HG03571 (cell line): Measurements from ENCODE around the gene C6orf120.
A peak's percentile ranks its signal among the peaks of the same experiment; 100 is the strongest.

Experiments
- ATAC-seq: cut with Tn5 transposase; IDR thresholded peaks from one replicate; pipeline ENCODE4 v1.9.1; 2021; ENCODE audit not compliant: unreplicated experiment

The C6orf120 gene

DNA sequence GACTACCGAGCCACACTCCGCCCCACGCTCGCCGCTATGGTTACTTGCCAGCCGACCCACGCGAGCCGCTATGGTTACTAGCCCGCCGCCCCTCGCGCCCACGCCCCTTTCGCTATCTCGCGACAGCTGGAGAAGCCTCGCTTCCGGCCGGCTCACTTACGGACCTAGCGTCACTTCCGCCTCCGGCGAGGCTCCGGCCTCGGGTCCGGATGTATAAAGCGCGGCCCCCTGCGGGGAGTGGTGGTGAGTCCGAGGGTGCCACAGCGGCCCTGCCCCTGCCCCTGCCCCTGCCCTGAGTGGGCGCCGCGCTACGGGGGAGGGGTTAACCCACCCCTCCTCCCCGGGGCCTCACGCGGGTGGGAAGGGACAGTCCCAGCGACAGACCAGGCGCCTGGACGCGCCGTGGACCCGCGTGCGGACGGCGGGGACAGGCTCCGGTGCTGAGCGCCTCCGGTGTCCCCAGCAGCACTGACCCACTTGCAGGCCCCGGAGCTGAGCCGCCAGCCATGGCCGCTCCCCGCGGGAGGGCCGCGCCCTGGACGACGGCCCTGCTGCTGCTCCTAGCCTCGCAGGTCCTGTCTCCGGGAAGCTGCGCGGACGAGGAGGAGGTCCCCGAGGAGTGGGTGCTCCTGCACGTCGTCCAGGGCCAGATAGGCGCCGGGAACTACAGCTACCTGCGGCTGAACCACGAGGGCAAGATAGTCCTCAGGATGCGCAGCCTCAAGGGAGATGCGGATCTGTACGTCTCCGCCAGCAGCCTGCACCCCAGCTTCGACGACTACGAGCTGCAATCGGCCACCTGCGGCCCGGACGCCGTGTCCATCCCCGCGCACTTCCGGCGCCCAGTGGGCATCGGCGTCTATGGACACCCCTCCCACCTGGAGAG is at the start of gene C6orf120, which contains the start of gene WDR27:
C6orf120 (plus strand) TSS at position 173 of the 886 bp plus-strand sequence; CDS start at position 507, 334 bp downstream.
WDR27 (minus strand) TSS at position 76 of the 886 bp plus-strand sequence. CDS start 13,024 bp downstream, outside the sequence.
- peak; percentile 96 for ATAC-seq

- no peak for ATAC-seq
Measured at GRCh38 chr6:169652896-169653295, 49.0 kb upstream of the C6orf120 start.

- no peak for ATAC-seq
Measured at GRCh38 chr6:169653691-169654090, 48.2 kb upstream of the C6orf120 start.

GRCh38 chr6:169654598-169655391 is 47.1 kb upstream of the C6orf120 start:
- peak; percentile 87 for ATAC-seq

GRCh38 chr6:169656546-169657283 is 45.2 kb upstream of the C6orf120 start:
- ATAC-seq: no peak

- ATAC-seq: no peak
Measured at GRCh38 chr6:169657284-169657610, 44.7 kb upstream of the C6orf120 start.

GRCh38 chr6:169659820-169660610 is 41.9 kb upstream of the C6orf120 start:
- no peak for ATAC-seq

GRCh38 chr6:169660751-169661390 is 41.1 kb upstream of the C6orf120 start:
- no peak for ATAC-seq

GRCh38 chr6:169661391-169661756 is 40.6 kb upstream of the C6orf120 start:
- ATAC-seq: no peak

DNA sequence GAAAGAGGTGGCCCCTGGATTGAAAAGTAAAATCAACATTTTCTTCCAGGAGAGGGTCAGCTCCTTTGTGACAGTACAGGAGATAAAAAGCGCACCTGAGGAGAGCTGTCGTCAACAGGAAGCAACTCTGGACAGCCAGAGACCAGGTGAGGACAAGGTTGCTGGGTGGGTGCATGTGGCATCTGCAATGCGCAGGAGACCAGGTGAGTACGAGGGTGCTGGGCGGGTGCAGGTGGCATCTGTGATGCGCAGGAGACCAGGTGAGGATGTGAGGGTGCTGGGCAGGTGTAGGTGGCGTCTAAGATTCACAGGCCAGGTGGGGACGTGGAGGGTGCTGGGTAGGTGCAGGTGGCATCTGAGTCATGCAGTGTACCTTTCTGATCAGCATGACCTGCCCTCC is 38.5 kb upstream of the C6orf120 start:
- ATAC-seq: no peak

DNA sequence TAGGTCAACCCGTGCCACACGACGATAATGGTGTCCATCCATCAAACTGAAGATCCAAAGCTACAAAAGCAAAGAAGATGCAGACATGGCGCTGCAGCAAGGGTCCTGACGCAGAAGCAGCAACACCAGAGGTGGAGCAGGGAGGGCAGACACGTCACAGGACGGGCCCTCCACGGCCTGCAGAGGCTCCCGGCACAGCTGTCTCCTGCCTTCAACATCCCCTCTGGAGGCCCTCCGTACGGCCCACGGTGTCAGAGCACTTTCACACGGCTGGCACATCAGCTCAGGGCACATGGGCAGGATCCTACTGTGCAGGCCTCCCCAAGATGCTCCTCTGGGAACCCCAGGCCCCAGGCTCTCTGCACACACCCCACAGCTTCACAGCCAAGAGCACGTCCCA is 37.7 kb upstream of the C6orf120 start:
- no peak for ATAC-seq

GRCh38 chr6:169665289-169665688 is 36.6 kb upstream of the C6orf120 start:
- ATAC-seq: no peak

GRCh38 chr6:169666441-169666840 is 35.5 kb upstream of the C6orf120 start:
- no peak for ATAC-seq

DNA sequence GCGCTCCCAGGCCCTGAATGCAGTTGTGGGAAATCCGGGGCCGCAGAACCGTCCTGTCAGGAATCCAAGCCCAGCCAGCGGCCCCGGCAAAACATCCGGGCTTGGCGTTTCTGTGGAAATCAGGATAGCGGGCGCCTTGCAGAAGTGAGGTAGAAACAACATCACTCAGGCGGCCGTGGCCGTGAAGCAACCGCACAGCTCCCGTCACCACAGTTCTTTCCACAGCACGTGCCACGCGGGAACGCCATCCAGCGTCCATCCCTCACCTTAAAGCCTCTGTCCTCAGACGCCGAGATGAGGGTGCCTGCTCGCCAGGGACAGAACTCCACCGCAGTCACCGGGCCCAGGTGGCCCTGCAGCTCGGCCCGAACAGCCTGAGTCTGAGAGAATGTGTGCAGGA is 34.2 kb upstream of the C6orf120 start:
- no peak for ATAC-seq

DNA sequence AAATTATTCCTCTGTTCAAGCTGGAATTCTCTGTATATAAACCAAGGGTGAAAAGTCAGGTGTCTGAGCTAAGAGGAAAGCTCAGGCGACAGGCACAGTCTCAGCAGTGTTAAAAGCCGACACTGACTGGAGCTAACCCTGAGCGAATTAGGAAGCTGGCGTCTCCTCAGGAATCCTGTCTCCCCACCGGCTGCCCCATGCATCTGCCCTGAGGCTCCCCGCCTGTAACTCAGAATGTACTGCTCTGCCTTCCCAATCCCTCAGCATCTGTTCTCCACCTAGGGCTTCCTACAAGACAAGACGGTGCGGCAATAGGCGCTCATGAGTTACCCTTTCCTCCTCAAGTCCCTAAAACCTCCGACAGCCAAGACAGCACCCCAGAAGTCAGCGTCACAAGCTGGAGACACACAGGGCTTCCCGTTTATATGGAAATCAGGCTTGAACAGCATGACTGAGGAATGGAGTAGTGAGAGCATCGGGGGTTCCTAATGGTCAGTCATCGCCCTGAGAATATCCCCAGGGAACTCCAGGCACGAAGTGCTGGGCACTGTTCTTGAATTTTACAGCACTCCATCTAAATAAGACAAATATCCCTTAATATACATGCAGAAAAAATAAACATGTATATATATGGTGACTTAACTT is 33.6 kb upstream of the C6orf120 start:
- no peak for ATAC-seq

DNA sequence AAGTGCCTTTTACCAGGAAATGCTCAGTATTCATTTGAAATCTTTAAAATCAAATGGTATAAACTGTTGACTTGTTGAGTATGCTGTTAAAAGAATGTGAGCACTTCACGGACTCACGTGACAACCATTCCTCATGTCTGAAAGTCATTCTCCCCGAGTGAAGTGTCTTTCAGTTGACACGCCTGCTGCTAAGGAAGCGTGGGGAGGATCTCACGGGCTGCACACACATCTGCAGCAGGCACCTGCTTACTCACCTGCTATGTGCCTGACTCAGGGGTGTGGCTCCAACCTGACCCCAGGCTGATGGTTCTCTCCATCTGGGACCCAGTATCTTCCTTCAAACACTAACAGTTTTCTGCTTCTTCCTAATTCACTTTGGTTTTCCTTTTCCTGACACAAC is 32.8 kb upstream of the C6orf120 start:
- ATAC-seq: no peak

DNA sequence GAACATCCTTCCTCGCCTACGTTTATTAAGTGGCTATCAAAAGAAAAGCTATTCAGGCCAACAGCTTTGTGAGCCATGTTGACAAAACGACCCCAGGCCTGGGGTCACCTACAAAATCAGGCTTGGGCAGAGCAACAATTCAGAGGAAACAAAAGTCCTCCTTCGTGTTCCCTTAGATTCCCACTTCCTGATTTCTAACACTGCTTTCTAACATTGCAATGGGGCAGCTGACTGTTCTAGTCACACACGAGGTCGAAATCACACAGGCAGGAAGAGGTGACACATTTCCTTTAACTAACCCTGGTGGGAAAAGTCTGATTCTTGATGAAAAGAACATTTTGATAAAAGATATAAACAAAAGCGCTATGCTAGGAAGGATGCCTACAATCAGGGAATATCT is 32.0 kb upstream of the C6orf120 start:
- ATAC-seq: no peak

- no peak for ATAC-seq
Measured at GRCh38 chr6:169671563-169671962, 30.4 kb upstream of the C6orf120 start.

GRCh38 chr6:169675011-169675410 is 26.9 kb upstream of the C6orf120 start:
- ATAC-seq: no peak

GRCh38 chr6:169677096-169677495 is 24.8 kb upstream of the C6orf120 start:
- ATAC-seq: no peak
